Stomach (tissue), 9 donors: ENCODE data around the gene DEPDC1B. TPM values are rescaled to one million over a fixed set of nuclear protein-coding genes. Genes with fewer than 3 reads are reported as not detected.
"Not testable (repeated sequence)": the region's sequence is repeated elsewhere in the genome, so short reads cannot be mapped to it uniquely, and the experiment has no call there.

Experiments used
- DNase-seq, 2 donors: peaks; one replicate each; pipeline versions ENCODE4 v3.0.0 to v3.0.0-alpha.2; 2013 to 2019
- H3K27ac ChIP-seq, 5 donors: fragments of 200-600 bp in 4 of 5; sonication (generic) in 4 of 5; one replicate each; pipeline ENCODE4 v1.5.1; 2013 to 2019; ENCODE audit warnings: mild to moderate bottlenecking in 1 of 5, moderate library complexity in 1 of 5
- H3K27me3 ChIP-seq, 3 donors: fragments of 200-600 bp; sonication (generic); one replicate each; pipeline ENCODE4 v1.5.1; 2017 to 2019; ENCODE audit warnings: mixed run types in 1 of 3
- H3K36me3 ChIP-seq, 4 donors: fragments of 200-600 bp; sonication (generic); 1 replicate in 3 of 4; 2 replicates in 1 of 4; pipeline ENCODE4 v1.5.1; 2016 to 2019
- H3K4me1 ChIP-seq, 4 donors: fragments of 200-600 bp; sonication (generic); one replicate each; pipeline ENCODE4 v1.5.1; 2016 to 2019
- H3K4me3 ChIP-seq, 4 donors: fragments of 200-600 bp; sonication (generic) in 3 of 4; one replicate each; pipeline ENCODE4 v1.5.1; 2016 to 2019; ENCODE audit warnings: mild to moderate bottlenecking in 1 of 4
- H3K9me3 ChIP-seq, 4 donors: fragments of 200-600 bp; sonication (generic); one replicate each; pipeline ENCODE4 v1.5.1; 2016 to 2019
- CTCF ChIP-seq, 7 experiments: fragments of 450-650 bp in 4 of 7; fragments of 200-600 bp in 3 of 7; sonication (generic) in 3 of 7; IDR thresholded peaks; one replicate each; pipeline ENCODE4 v1.5.1; 2016 to 2019; ENCODE audit warnings: antibody characterized with exemption in 7 of 7, control low read depth in 2 of 7, mild to moderate bottlenecking in 1 of 7
- EP300 ChIP-seq: sonication (generic); formaldehyde crosslinking; IDR thresholded peaks from one replicate; pipeline ENCODE4 v1.6.1; 2017; ENCODE audit warnings: antibody characterized with exemption
- POLR2A ChIP-seq, 4 donors: fragments of 450-650 bp; IDR thresholded peaks; one replicate each; pipeline ENCODE4 v1.6.1; 2016; ENCODE audit warnings: antibody characterized with exemption in 4 of 4, control low read depth in 2 of 4, mild to moderate bottlenecking in 1 of 4, moderate library complexity in 1 of 4
- POLR2AphosphoS5 ChIP-seq, 3 donors: sonication (generic); formaldehyde crosslinking; IDR thresholded peaks; one replicate each; pipeline ENCODE4 v1.6.1; 2016; ENCODE audit warnings: antibody characterized with exemption in 3 of 3
- WGBS, 5 donors: extraction: QIAGEN DNeasy Blood & Tissue Kit in 3 of 5; methylation state at CpG; one replicate each; pipeline versions ENCODE4 v1.1.5 to v1.1.7; 2013 to 2018; 5-methylcytosine and 5-hydroxymethylcytosine counted together
- intact Hi-C: fragments of 100-400 bp; cut with DNase I; formaldehyde crosslinking; loops from one replicate; pipeline ENCODE4 v1.15.1; 2023; ENCODE audit warnings: low total_unique reads
- polyA plus RNA-seq, 3 donors: library from polyadenylated mRNA; stranded (reverse); fragments of 200-250 nt; gene quantifications; one replicate each; pipeline ENCODE4 v1.2.3, GENCODE V29; 2013
- total RNA-seq, 5 donors: library from RNA; depleted of rRNA; stranded (reverse); fragments of >200 nt; gene quantifications; one replicate each; pipeline versions ENCODE4 v1.1.0 to v1.2.3, GENCODE V29; 2014 to 2016
- donor health status: healthy with polysubstance abuse.
- donor health status: Bipolar disorder and iron deficiency.
- donor health status: healthy.

Gene DEPDC1B
- total and polyA plus RNA-seq, 8 donors, result 0.14 to 40.6 (median 1.9) TPM; not detected in 1

GRCh38 chr5:60685700-60686099 is 14.3 kb downstream of the DEPDC1B start:
- no peak overlapping the region for H3K27ac ChIP-seq
- no peaks in the 10 kb centered on the region for H3K4me1 ChIP-seq
- TF ChIP-seq EP300 (no peak), CTCF (IDR thresholded peaks at IDR 0.05) (no peak), POLR2A (IDR thresholded peaks at IDR 0.05) (no peak), POLR2AphosphoS5 (IDR thresholded peaks at IDR 0.05) (no peak)
- no peak overlapping the region for H3K4me3 ChIP-seq
- H3K27me3 ChIP-seq, result no peaks in the 10 kb centered on the region
- DNase-seq, result no peak
- no peaks in the 10 kb centered on the region for H3K36me3 ChIP-seq
- intact Hi-C loops, result no loop called here
- 59 to 89% (median 78%) methylated on average over 2 of the region's 2 CpGs for WGBS, 5 donors
- H3K9me3 ChIP-seq, result no peaks in the 10 kb centered on the region

- no peaks in the 10 kb centered on the region for H3K27me3 ChIP-seq
- H3K4me3 ChIP-seq, result no peak overlapping the region
- no peaks in the 10 kb centered on the region for H3K4me1 ChIP-seq
- intact Hi-C loops, result no loop called here
- no peak for DNase-seq
- no peak overlapping the region for H3K27ac ChIP-seq
- TF ChIP-seq POLR2A (IDR thresholded peaks at IDR 0.05), result no peak
- no peak for TF ChIP-seq CTCF (IDR thresholded peaks at IDR 0.05)
- TF ChIP-seq EP300, result no peak
- TF ChIP-seq POLR2AphosphoS5 (IDR thresholded peaks at IDR 0.05), result no peak
- no peaks in the 10 kb centered on the region for H3K9me3 ChIP-seq
- no peaks in the 10 kb centered on the region for H3K36me3 ChIP-seq
- 90 to 95% (median 94%) methylated on average over 6 of the region's 6 CpGs for WGBS, 5 donors
Observed at GRCh38 chr5:60685028-60685427, 14.9 kb downstream of the DEPDC1B start.

GRCh38 chr5:60682007-60682406 is 18.0 kb downstream of the DEPDC1B start:
- H3K27me3 ChIP-seq, H3K9me3 ChIP-seq, H3K36me3 ChIP-seq, H3K27ac ChIP-seq, H3K4me1 ChIP-seq, DNase-seq, intact Hi-C loops, H3K4me3 ChIP-seq: not testable (repeated sequence)
- 96 to 98% (median 98%) methylated on average over 5 of the region's 5 CpGs for WGBS, 5 donors

- no peak for DNase-seq
- WGBS, 5 donors, result 92 to 100% (median 97%) methylated on average over 2 of the region's 2 CpGs
- TF ChIP-seq POLR2AphosphoS5 (IDR thresholded peaks at IDR 0.05) (no peak), CTCF (IDR thresholded peaks at IDR 0.05) (no peak), POLR2A (IDR thresholded peaks at IDR 0.05) (no peak)
- intact Hi-C loops, result no loop called here
- H3K4me3 ChIP-seq, result no peak overlapping the region
- no peaks in the 10 kb centered on the region for H3K4me1 ChIP-seq
- no peaks in the 10 kb centered on the region for H3K9me3 ChIP-seq
- H3K27ac ChIP-seq, result no peak overlapping the region
- no peaks in the 10 kb centered on the region for H3K36me3 ChIP-seq
- H3K27me3 ChIP-seq, result no peaks in the 10 kb centered on the region
Observed at GRCh38 chr5:60679816-60680215, 20.1 kb downstream of the DEPDC1B start.

GRCh38 chr5:60677850-60678664 is 21.9 kb downstream of the DEPDC1B start:
- H3K27ac ChIP-seq, result no peak overlapping the region
- 41 to 56% (median 50%) methylated on average over 6 of the region's 6 CpGs for WGBS, 5 donors
- H3K9me3 ChIP-seq, result no peaks in the 10 kb centered on the region
- TF ChIP-seq EP300 (no peak), POLR2A (IDR thresholded peaks at IDR 0.05) (no peak), POLR2AphosphoS5 (IDR thresholded peaks at IDR 0.05) (no peak), CTCF (IDR thresholded peaks at IDR 0.05) (peak in 5 of 7 experiments; percentile 31 to 60 (median 43))
- no peak overlapping the region for H3K4me3 ChIP-seq
- DNase-seq, result peak; percentile 37 to 61
- intact Hi-C loops, result no loop called here
- peaks cover 0 to 13% (median 5%) of the 10 kb centered on the region in 4 donors for H3K4me1 ChIP-seq
- no peaks in the 10 kb centered on the region for H3K27me3 ChIP-seq
- H3K36me3 ChIP-seq, result no peaks in the 10 kb centered on the region
